CD14-positive monocyte (primary cell): Measurements from ENCODE around the gene SLC39A3. TPM values are rescaled to one million over a fixed set of nuclear protein-coding genes. Genes with fewer than 3 reads are reported as not detected.

Source experiments
- DNase-seq, 3 donors: peaks; one replicate each; pipeline ENCODE4 v3.0.0-alpha.2; 2011 to 2022
- H2AFZ ChIP-seq: 2 replicates; pipeline ENCODE4 v1.6.0; 2012; ENCODE audit warnings: mild to moderate bottlenecking, low read depth, low read length, inconsistent platforms; ENCODE audit not compliant: insufficient read depth, poor library complexity, severe bottlenecking
- H3K27ac ChIP-seq, 2 donors: 1 replicate in 1 of 2; 2 replicates in 1 of 2; pipeline ENCODE4 v1.5.1; 2012 to 2013; ENCODE audit warnings: low read length in 2 of 2, control low read depth in 1 of 2, inconsistent platforms in 1 of 2, low read depth in 1 of 2, mild to moderate bottlenecking in 1 of 2
- H3K27me3 ChIP-seq, 2 donors: one replicate each; pipeline versions ENCODE4 v1.6.0 to v1.6.1; 2011 to 2013; ENCODE audit warnings: low read length in 2 of 2; ENCODE audit not compliant: control insufficient read depth in 2 of 2, insufficient read depth in 2 of 2
- H3K36me3 ChIP-seq, 2 donors: replicated peaks in 1 of 2; 1 replicate in 1 of 2; 2 replicates in 1 of 2; pipeline versions ENCODE4 v1.5.1 to v1.6.1; 2012 to 2013; ENCODE audit warnings: low read length in 2 of 2, control low read depth in 1 of 2, inconsistent platforms in 1 of 2, mild to moderate bottlenecking in 1 of 2; ENCODE audit not compliant: insufficient read depth in 2 of 2, control insufficient read depth in 1 of 2
- H3K4me1 ChIP-seq, 2 donors: 1 replicate in 1 of 2; 2 replicates in 1 of 2; pipeline versions ENCODE4 v1.5.1 to v1.6.1; 2012 to 2013; ENCODE audit warnings: low read length in 2 of 2, control low read depth in 1 of 2, inconsistent platforms in 1 of 2, mild to moderate bottlenecking in 1 of 2, moderate library complexity in 1 of 2; ENCODE audit not compliant: insufficient read depth in 2 of 2, control insufficient read depth in 1 of 2
- H3K4me2 ChIP-seq: replicated peaks from 2 replicates; pipeline ENCODE3; 2012; ENCODE audit warnings: low read length, moderate library complexity, mild to moderate bottlenecking; ENCODE audit not compliant: poor library complexity, severe bottlenecking; ENCODE audit errors: extremely low read depth
- H3K4me3 ChIP-seq, 3 experiments: fragments of 200-600 bp in 1 of 3; sonication (generic) in 1 of 3; replicated peaks in 1 of 3; 1 replicate in 2 of 3; 2 replicates in 1 of 3; pipeline ENCODE4 v1.5.1; 2011 to 2013; ENCODE audit warnings: low read length in 3 of 3, mild to moderate bottlenecking in 3 of 3, control low read depth in 2 of 3, low read depth in 2 of 3, inconsistent platforms in 1 of 3, moderate library complexity in 1 of 3
- H3K79me2 ChIP-seq: 2 replicates; pipeline ENCODE4 v1.6.0; 2012; ENCODE audit warnings: mild to moderate bottlenecking, control low read depth, inconsistent platforms, low read length, moderate library complexity; ENCODE audit not compliant: insufficient read depth
- H3K9ac ChIP-seq: 2 replicates; pipeline ENCODE4 v1.6.0; 2017; ENCODE audit warnings: low read length, mild to moderate bottlenecking; ENCODE audit not compliant: insufficient read depth, poor library complexity, severe bottlenecking
- H3K9me3 ChIP-seq, 2 donors: replicated peaks in 1 of 2; 1 replicate in 1 of 2; 2 replicates in 1 of 2; pipeline versions ENCODE4 v1.5.1 to v1.6.1; 2012 to 2013; ENCODE audit warnings: low read length in 2 of 2, control low read depth in 1 of 2; ENCODE audit not compliant: control insufficient read depth in 1 of 2, insufficient read depth in 1 of 2
- H4K20me1 ChIP-seq: 2 replicates; pipeline ENCODE4 v1.6.0; 2012; ENCODE audit warnings: mild to moderate bottlenecking, low read length, control low read depth, moderate library complexity; ENCODE audit not compliant: insufficient read depth
- H3K27ac Mint-ChIP-seq, 7 donors: one replicate each; pipeline ENCODE4 v1.8.0; 2020; ENCODE audit warnings: mild to moderate bottlenecking in 7 of 7, mixed read lengths in 7 of 7, moderate library complexity in 6 of 7, inconsistent platforms in 2 of 7
- H3K27me3 Mint-ChIP-seq, 3 donors: one replicate each; pipeline ENCODE4 v1.8.0; 2021 to 2022; ENCODE audit warnings: low read depth in 3 of 3, mild to moderate bottlenecking in 3 of 3, mixed read lengths in 3 of 3, moderate library complexity in 3 of 3, inconsistent platforms in 1 of 3
- H3K36me3 Mint-ChIP-seq, 2 donors: one replicate each; pipeline ENCODE4 v1.8.0; 2020; ENCODE audit warnings: mixed read lengths in 2 of 2, inconsistent platforms in 1 of 2, mild to moderate bottlenecking in 1 of 2
- H3K4me1 Mint-ChIP-seq: one replicate; pipeline ENCODE4 v1.8.0; 2020; ENCODE audit warnings: mild to moderate bottlenecking, mixed read lengths
- H3K4me3 Mint-ChIP-seq, 2 donors: one replicate each; pipeline ENCODE4 v1.8.0; 2020; ENCODE audit warnings: mild to moderate bottlenecking in 2 of 2, mixed read lengths in 2 of 2, moderate library complexity in 1 of 2
- H3K9me3 Mint-ChIP-seq, 7 donors: one replicate each; pipeline ENCODE4 v1.8.0; 2020 to 2022; ENCODE audit warnings: mixed read lengths in 7 of 7, mild to moderate bottlenecking in 6 of 7, moderate library complexity in 6 of 7, inconsistent platforms in 2 of 7
- WGBS: methylation state at CpG from one replicate; pipeline ENCODE4 v1.1.5; 2013; ENCODE audit warnings: missing lambda C conversion rate; ENCODE audit not compliant: insufficient coverage; 5-methylcytosine and 5-hydroxymethylcytosine counted together
- intact Hi-C, 2 donors: fragments of 100-400 bp; cut with micrococcal nuclease; formaldehyde crosslinking; loops; one replicate each; pipeline versions ENCODE4 v1.15.0 to v1.15.1; 2023
- polyA plus RNA-seq, 3 donors: library from polyadenylated mRNA; depleted of rRNA in 1 of 3; unstranded in 2 of 3; stranded (reverse) in 1 of 3; fragments of 300-500 nt in 2 of 3; fragments of >200 nt in 1 of 3; fragmentation: Illumina TruSeq in 2 of 3; gene quantifications; 1 replicate in 2 of 3; 2 replicates in 1 of 3; pipeline ENCODE4 v1.2.3, GENCODE V29; 2012 to 2021
- TF ChIP-seq, protein P1 (sequence below): fragments of 200-600 bp; IDR thresholded peaks from one replicate; pipeline ENCODE4 v1.8.0; 2022; ENCODE audit warnings: antibody characterized with exemption, mild to moderate bottlenecking

Gene SLC39A3
- polyA plus RNA-seq, 3 donors: 14.2 to 39.5 (median 37.0) TPM

DNA sequence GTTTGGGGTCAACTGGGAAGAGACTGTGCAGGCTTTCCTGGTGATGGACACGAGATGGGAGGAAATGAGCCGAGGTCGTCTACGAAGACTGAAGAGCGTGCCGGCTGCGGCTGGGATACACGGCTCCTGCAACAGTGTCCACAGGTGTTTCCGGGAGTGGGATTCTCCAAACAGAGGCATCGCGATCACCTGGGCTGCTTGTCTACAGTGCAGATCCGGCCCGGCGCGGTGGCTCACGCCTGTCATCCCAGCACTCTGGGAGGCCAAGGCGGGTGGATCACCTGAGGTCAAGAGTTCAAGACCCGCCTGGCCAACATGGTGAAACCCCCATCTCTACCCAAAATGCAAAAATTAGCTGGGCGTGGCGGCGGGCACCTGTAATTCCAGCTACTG, 11.6 kb upstream of the SLC39A3 start:
- H3K4me1 Mint-ChIP-seq: peaks cover 7% of the 10 kb centered on the region
- DNase-seq: no peak
- 90% methylated on average over 18 of the region's 21 CpGs for WGBS

DNA sequence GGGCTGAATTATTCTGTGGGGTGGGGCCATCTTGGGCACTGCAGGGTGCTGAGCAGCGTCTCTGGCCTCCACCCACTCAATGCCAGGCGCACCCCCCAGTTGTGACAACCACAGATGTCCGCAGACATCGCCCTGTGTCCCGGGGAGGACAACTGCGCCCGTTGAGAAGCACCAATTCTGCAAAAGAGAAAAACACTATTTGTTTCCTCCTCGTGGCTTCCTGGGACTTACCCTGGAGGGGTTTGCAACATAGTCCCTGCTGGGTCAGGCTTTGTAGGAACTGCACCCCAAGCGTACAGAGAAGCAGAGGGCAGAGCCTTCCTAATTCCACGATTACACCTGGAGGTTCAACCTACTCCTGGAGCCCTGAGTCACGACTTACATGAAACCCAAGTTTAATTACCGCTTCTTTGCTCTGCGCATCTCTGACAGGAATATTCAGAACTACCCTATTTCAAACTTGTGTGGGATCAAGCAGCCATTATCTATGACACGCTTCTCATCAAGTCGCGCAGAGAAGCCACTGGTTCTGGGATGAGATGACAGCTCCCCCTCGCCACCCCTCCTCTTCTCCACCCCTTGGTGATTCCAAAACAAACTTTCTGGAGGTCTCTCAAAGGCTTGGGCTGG, 11.1 kb upstream of the SLC39A3 start:
- Histone ChIP-seq H3K36me3 (peaks cover 20 to 28% of the 10 kb centered on the region in 2 donors), H3K9ac (no peak overlapping the region), H3K4me1 (peaks cover 7 to 10% of the 10 kb centered on the region in 2 donors), H3K27me3 (no peaks in the 10 kb centered on the region), H3K9me3 (no peaks in the 10 kb centered on the region), H3K27ac (no peak overlapping the region), H3K4me3 (no peak overlapping the region), H2AFZ (no peak overlapping the region), H4K20me1 (no peaks in the 10 kb centered on the region), H3K4me2 (no peak overlapping the region), H3K79me2 (no peaks in the 10 kb centered on the region)
- peaks cover 7% of the 10 kb centered on the region for H3K4me1 Mint-ChIP-seq
- TF ChIP-seq, protein P1, sequence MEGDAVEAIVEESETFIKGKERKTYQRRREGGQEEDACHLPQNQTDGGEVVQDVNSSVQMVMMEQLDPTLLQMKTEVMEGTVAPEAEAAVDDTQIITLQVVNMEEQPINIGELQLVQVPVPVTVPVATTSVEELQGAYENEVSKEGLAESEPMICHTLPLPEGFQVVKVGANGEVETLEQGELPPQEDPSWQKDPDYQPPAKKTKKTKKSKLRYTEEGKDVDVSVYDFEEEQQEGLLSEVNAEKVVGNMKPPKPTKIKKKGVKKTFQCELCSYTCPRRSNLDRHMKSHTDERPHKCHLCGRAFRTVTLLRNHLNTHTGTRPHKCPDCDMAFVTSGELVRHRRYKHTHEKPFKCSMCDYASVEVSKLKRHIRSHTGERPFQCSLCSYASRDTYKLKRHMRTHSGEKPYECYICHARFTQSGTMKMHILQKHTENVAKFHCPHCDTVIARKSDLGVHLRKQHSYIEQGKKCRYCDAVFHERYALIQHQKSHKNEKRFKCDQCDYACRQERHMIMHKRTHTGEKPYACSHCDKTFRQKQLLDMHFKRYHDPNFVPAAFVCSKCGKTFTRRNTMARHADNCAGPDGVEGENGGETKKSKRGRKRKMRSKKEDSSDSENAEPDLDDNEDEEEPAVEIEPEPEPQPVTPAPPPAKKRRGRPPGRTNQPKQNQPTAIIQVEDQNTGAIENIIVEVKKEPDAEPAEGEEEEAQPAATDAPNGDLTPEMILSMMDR: no peak
- H3K27ac Mint-ChIP-seq: no peak overlapping the region
- WGBS: 38% methylated on average over 16 of the region's 17 CpGs
- H3K36me3 Mint-ChIP-seq: peaks cover 14 to 28% of the 10 kb centered on the region in 2 donors
- DNase-seq: no peak
- intact Hi-C loops: no loop called here
- no peaks in the 10 kb centered on the region for H3K9me3 Mint-ChIP-seq
- peaks cover 2 to 8% (median 8%) of the 10 kb centered on the region in 3 donors for H3K27me3 Mint-ChIP-seq
- H3K4me3 Mint-ChIP-seq: no peak overlapping the region

More for the DNA sequence above, 11.6 kb upstream of the SLC39A3 start:
- peaks cover 7 to 10% of the 10 kb centered on the region in 2 donors for H3K4me1 ChIP-seq
- no peak overlapping the region for H2AFZ ChIP-seq
- H3K27me3 ChIP-seq: no peaks in the 10 kb centered on the region
- H3K27me3 Mint-ChIP-seq: peaks cover under 1 to 8% (median 8%) of the 10 kb centered on the region in 3 donors
- H3K9me3 Mint-ChIP-seq: no peaks in the 10 kb centered on the region
- intact Hi-C loops: no loop called here
- H3K9ac ChIP-seq: no peak overlapping the region
- no peak overlapping the region for H3K27ac ChIP-seq
- H3K9me3 ChIP-seq: no peaks in the 10 kb centered on the region
- H3K4me3 Mint-ChIP-seq: no peak overlapping the region
- peaks cover 20 to 33% of the 10 kb centered on the region in 2 donors for H3K36me3 Mint-ChIP-seq
- H3K4me3 ChIP-seq: no peak overlapping the region
- H3K27ac Mint-ChIP-seq: no peak overlapping the region
- H3K79me2 ChIP-seq: no peaks in the 10 kb centered on the region
- TF ChIP-seq, protein P1: no peak
- H3K4me2 ChIP-seq: no peak overlapping the region
- H3K36me3 ChIP-seq: peaks cover 23 to 33% of the 10 kb centered on the region in 2 donors
- H4K20me1 ChIP-seq: no peaks in the 10 kb centered on the region
